ENCODE data around the gene SLC25A21.

DNA sequence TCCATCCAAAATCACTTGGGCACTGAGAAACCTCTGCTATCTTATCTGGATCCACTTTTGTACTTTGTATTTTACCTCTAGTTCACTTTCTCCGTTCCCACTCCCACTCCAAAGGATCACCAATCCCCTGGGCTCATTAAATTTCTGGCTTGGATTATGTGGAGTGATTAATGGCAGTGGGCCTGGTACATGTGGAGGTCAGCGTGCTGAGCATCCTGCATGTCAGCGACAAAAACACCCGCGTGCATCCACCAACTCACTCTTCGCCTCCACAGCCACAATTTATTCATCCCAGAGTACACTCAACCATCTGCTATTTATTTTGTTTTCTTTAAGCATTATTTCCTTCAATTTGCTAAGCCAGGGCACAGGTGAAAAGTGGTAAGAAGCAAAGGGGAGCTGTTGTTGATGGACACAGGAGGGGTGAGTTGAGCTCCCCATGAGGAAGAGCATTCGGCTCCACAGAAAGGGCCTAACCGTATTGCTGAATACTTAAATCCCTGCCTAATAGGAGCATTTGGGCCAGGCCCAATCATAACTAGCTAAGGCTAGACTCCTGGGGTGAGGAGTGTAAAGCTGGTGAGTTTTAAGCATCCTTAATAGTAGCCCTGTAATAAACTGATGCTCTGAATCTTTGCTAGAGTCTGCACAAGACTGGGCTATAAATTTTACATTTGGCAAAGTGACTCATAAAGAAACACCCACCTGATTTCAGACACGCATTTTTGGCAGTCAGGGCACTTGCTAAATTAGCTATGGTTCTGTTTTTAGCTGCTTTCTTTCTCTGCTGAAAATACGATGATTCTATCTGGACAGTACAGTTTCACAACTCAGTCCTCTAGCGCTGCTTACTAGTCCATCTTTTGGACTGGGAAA lies 137.8 kb downstream of the SLC25A21 start:
- TF ChIP-seq EZH2 (IDR thresholded peaks at IDR 0.05) (no peak), EZH2phosphoT487 (IDR thresholded peaks at IDR 0.05) (no peak)
- TF ChIP-seq, protein P1, sequence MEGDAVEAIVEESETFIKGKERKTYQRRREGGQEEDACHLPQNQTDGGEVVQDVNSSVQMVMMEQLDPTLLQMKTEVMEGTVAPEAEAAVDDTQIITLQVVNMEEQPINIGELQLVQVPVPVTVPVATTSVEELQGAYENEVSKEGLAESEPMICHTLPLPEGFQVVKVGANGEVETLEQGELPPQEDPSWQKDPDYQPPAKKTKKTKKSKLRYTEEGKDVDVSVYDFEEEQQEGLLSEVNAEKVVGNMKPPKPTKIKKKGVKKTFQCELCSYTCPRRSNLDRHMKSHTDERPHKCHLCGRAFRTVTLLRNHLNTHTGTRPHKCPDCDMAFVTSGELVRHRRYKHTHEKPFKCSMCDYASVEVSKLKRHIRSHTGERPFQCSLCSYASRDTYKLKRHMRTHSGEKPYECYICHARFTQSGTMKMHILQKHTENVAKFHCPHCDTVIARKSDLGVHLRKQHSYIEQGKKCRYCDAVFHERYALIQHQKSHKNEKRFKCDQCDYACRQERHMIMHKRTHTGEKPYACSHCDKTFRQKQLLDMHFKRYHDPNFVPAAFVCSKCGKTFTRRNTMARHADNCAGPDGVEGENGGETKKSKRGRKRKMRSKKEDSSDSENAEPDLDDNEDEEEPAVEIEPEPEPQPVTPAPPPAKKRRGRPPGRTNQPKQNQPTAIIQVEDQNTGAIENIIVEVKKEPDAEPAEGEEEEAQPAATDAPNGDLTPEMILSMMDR (IDR thresholded peaks at IDR 0.05): no peak
